Lower leg skin (tissue), 4 donors: ENCODE data around the gene AKAP8L. TPM values are rescaled to one million over a fixed set of nuclear protein-coding genes. Genes with fewer than 3 reads are reported as not detected.
"Not testable (repeated sequence)": the region's sequence is repeated elsewhere in the genome, so short reads cannot be mapped to it uniquely, and the experiment has no call there.

ENCODE experiments used
- DNase-seq, 2 donors: peaks; one replicate each; pipeline ENCODE4 v3.0.0-alpha.2; 2019; ENCODE audit warnings: low spot score in 2 of 2
- H3K4me3 ChIP-seq: fragments of 200-600 bp; sonication (generic); 2 replicates; pipeline ENCODE4 v1.5.1; 2017; ENCODE audit warnings: mild to moderate bottlenecking, low read depth; ENCODE audit not compliant: poor library complexity, severe bottlenecking
- POLR2A ChIP-seq, 2 donors: fragments of 450-650 bp; IDR thresholded peaks; one replicate each; pipeline ENCODE4 v1.6.1; 2016 to 2017; ENCODE audit warnings: antibody characterized with exemption in 2 of 2, mild to moderate bottlenecking in 1 of 2, moderate library complexity in 1 of 2
- WGBS, 2 donors: methylation state at CpG; one replicate each; pipeline ENCODE4 v1.1.5; 2018; 5-methylcytosine and 5-hydroxymethylcytosine counted together
- intact Hi-C: fragments of 100-400 bp; cut with DNase I; formaldehyde crosslinking; loops from one replicate; pipeline ENCODE4 v1.15.0; 2023; ENCODE audit warnings: low total_unique reads
- total RNA-seq, 4 donors: library from RNA; depleted of rRNA; stranded (reverse); fragments of >200 nt; gene quantifications; one replicate each; pipeline ENCODE4 v1.1.0, GENCODE V29; 2016
- TF ChIP-seq, protein P1 (sequence below), 3 donors: fragments of 450-650 bp; IDR thresholded peaks; one replicate each; pipeline ENCODE4 v1.5.1; 2016; ENCODE audit warnings: antibody characterized with exemption in 3 of 3, mild to moderate bottlenecking in 3 of 3, moderate library complexity in 2 of 3

AKAP8L gene
- total RNA-seq, 4 donors from 2014 or later: 82.4 to 141 (median 95.3) TPM

DNA sequence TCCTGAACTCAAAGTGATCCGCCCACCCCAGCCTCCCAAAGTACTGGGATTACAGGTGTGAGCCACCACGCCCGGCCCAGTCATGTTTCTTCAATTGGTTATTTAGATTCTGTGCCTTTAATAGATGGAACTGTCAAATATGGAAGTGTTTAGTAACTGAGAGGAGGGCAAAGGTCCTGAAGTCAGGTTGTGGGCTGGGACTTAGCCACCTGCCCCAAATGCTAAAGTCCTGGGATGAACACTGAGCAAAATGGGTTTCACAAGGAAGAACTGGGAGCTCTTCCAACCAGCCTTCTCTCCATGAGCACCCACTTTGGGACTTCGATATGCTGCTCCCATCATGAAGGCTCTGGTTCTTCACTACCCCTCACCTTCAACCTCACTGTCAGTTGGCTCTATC is 60.9 kb downstream of the AKAP8L start:
- H3K4me3 ChIP-seq: no peak overlapping the region
- intact Hi-C loops: no loop called here
- no peak for TF ChIP-seq POLR2A (IDR thresholded peaks at IDR 0.05)
- TF ChIP-seq, protein P1, sequence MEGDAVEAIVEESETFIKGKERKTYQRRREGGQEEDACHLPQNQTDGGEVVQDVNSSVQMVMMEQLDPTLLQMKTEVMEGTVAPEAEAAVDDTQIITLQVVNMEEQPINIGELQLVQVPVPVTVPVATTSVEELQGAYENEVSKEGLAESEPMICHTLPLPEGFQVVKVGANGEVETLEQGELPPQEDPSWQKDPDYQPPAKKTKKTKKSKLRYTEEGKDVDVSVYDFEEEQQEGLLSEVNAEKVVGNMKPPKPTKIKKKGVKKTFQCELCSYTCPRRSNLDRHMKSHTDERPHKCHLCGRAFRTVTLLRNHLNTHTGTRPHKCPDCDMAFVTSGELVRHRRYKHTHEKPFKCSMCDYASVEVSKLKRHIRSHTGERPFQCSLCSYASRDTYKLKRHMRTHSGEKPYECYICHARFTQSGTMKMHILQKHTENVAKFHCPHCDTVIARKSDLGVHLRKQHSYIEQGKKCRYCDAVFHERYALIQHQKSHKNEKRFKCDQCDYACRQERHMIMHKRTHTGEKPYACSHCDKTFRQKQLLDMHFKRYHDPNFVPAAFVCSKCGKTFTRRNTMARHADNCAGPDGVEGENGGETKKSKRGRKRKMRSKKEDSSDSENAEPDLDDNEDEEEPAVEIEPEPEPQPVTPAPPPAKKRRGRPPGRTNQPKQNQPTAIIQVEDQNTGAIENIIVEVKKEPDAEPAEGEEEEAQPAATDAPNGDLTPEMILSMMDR (IDR thresholded peaks at IDR 0.05): no peak
- 98 to 100% methylated on average over 4 of the region's 4 CpGs for WGBS, 2 donors
- no peak for DNase-seq

DNA sequence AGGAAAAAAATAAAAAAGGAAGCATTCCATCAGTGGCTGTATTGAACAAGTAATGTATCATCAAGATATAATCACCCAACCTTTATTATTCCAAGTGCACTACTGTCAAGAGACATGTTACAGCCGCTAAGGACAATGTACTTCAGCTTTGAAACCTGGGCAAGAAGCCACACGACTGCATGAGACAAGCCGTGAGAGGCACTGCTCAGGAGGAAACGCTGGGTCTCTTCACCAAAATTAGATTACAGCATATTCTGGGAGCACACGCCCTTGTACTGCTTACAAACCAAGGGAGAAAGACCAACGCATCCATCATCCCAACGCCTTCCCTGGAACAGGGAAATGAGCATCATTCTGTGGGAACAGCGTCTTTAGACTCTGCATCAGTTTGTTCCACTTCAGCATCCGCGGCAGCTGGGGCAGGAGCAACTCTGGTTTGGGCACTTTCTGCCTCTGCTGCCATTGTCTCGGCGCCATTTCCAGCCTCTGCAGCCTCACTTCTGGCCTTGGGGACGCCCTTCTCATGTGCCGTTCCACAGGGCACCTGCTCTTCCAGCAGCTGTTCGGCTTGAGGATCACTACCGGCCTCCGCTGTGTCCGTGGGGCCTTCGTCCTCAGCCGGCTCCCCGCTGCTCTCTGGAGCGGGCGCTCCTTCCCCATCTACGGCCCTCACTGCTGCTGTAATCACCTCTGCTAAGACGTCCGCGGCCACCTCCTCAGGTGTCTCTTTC is 64.1 kb downstream of the AKAP8L start:
- TF ChIP-seq, protein P1 (IDR thresholded peaks at IDR 0.05): no peak
- TF ChIP-seq POLR2A (IDR thresholded peaks at IDR 0.05): no peak
- intact Hi-C loops: no loop called here
- 80% methylated on average over 27 of the region's 27 CpGs for WGBS, 2 donors
- no peak for DNase-seq
- H3K4me3 ChIP-seq: no peak overlapping the region

DNA sequence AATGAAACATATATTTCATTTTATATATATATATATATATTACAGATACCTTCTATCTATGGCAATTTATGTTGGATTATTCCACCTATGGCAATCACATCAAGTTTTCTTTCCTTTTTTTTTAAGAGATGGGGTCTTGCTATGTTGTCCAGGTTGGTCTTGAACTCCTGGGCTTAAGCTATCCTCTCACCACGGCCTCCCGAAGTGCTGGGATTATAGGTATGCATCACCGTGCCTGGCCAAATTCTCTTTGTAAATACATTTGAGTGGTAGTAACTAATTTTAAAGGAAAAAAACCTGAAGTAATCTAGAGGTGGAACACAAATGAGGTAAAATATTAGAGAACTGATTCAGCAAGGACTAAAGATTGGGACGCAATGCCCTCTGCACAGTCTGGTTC is 64.9 kb downstream of the AKAP8L start:
- no peak overlapping the region for H3K4me3 ChIP-seq
- no peak for DNase-seq
- intact Hi-C loops: no loop called here
- TF ChIP-seq POLR2A (IDR thresholded peaks at IDR 0.05): no peak
- TF ChIP-seq, protein P1 (IDR thresholded peaks at IDR 0.05): no peak
- 72 to 82% methylated on average over 4 of the region's 4 CpGs for WGBS, 2 donors

DNA sequence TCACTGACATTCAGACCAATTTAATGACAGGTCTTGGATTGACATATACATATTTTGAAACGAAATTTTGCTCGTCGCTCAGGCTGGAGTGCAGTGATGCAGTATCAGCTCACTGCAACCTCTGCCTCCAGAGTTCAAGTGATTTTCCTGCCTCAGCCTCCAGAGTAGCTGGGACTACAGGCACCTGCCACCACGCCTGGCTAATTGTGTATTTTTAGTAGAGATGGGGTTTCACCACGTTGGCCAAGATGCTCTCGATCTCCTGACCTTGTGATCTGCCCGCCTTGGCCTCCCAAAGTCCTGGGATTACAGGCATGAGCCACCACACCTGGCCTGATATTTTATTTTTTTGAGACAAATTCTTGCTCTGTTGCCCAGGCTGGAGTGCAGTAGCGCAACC is 66.3 kb downstream of the AKAP8L start:
- WGBS, 2 donors: 86 to 89% methylated on average over 8 of the region's 8 CpGs
- H3K4me3 ChIP-seq, intact Hi-C loops, DNase-seq: not testable (repeated sequence)

DNA sequence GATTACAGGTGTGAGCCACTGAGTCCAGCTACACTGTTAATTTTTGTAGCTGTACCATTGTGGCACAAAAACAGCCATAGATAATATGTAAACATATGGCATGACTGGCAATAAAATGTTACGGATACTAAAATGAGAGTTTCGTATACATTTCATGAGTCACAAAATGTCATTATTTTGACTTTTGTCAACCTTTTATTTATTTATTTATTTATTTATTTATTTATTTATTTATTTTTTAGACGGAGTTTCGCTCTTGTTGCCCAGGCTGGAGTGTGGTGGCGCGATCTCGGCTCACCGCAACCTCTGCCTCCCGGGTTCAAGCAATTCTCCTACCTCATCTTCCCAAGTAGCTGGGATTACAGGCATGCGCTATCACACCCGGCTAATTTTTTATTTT is 77.5 kb downstream of the AKAP8L start:
- 96 to 97% methylated on average over 11 of the region's 11 CpGs for WGBS, 2 donors
- DNase-seq, intact Hi-C loops, H3K4me3 ChIP-seq: not testable (repeated sequence)

DNA sequence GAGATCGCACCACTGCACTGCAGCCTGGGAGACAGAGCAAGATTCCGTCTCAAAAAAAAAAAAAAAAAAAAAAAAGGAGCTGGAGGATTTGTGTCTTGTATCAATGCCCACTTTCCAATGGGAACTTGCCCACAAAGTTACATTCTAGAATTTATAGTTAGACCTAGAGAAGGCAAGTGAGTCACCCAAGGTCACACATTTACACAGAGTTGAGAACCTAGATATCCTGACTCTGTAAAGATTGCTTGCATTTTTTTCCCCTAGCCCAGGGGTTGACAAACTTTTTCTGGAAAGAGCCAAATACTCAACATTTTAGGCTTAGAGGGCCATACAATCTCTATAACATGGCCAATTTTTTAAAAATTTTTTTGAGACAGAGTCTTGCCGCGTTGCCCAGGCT is 78.7 kb downstream of the AKAP8L start:
- no peak for DNase-seq
- 88 to 96% methylated on average over 4 of the region's 4 CpGs for WGBS, 2 donors
- intact Hi-C loops: no loop called here
- no peak overlapping the region for H3K4me3 ChIP-seq
- no peak for TF ChIP-seq POLR2A (IDR thresholded peaks at IDR 0.05)
- TF ChIP-seq, protein P1 (IDR thresholded peaks at IDR 0.05): no peak

DNA sequence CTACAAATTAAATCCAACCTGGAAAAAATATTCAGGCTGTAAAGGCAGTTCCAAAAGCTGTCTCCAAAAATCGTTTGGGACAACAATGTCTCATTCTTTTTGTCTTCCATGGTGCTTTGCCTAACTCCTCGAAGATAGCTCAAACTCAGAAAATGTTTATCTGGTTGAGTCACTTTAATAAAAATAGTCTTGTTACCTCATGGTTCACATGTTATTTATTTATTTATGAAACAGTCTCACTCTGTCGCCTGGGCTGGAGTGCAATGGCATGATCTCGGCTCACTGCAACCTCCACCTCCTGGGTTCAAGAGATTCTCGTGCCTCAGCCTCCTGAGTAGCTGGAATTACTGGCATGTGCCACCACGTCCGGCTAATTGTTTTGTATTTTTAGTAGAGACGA is 81.6 kb downstream of the AKAP8L start:
- DNase-seq: no peak
- intact Hi-C loops: no loop called here
- TF ChIP-seq POLR2A (IDR thresholded peaks at IDR 0.05): no peak
- TF ChIP-seq, protein P1 (IDR thresholded peaks at IDR 0.05): no peak
- no peak overlapping the region for H3K4me3 ChIP-seq
- 60% methylated on average over 8 of the region's 8 CpGs for WGBS, 2 donors

DNA sequence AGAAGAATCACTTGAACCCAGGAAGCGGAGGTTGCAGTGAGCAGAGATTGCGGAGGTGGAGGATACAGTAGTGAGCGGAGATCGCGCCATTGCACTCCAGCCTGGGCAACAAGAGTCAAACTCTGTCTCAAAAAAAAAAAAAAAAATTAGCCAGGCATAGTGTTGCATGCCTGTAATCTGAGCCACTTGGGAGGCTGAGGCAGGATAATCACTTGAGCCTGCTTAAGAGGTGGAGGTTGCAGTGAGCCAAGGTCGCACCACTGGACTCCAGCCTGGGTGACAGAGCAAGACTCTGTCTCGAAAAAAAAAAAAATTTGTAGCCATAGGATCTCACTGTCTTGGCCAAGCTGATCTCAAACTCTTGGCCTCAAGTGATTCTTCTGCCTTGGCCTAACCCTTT is 82.8 kb downstream of the AKAP8L start:
- DNase-seq, H3K4me3 ChIP-seq, intact Hi-C loops: not testable (repeated sequence)
- 77 to 87% methylated on average over 7 of the region's 7 CpGs for WGBS, 2 donors
